ENCODE data around the gene CAPN5.

DNA sequence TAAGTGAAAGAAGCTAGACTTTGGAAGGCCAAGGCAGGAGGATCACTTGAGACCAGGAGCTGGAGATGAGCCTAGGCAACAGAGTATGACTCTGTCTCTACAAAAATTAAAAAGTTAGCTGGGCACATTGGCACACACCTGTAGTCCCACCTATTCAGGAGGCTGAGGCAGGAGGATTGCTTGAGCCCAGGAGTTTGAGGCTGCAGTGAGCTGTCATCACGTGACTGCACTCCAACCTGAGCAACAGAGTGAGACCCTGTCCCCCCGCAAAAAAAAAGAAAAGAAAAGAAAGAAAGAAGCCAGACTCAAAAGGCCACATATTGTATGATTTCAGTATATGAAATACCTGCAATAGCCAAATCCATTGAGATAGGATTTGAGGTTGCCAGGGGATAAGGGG is 7.9 kb upstream of the CAPN5 start:
- TF ChIP-seq, protein P1, sequence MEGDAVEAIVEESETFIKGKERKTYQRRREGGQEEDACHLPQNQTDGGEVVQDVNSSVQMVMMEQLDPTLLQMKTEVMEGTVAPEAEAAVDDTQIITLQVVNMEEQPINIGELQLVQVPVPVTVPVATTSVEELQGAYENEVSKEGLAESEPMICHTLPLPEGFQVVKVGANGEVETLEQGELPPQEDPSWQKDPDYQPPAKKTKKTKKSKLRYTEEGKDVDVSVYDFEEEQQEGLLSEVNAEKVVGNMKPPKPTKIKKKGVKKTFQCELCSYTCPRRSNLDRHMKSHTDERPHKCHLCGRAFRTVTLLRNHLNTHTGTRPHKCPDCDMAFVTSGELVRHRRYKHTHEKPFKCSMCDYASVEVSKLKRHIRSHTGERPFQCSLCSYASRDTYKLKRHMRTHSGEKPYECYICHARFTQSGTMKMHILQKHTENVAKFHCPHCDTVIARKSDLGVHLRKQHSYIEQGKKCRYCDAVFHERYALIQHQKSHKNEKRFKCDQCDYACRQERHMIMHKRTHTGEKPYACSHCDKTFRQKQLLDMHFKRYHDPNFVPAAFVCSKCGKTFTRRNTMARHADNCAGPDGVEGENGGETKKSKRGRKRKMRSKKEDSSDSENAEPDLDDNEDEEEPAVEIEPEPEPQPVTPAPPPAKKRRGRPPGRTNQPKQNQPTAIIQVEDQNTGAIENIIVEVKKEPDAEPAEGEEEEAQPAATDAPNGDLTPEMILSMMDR (IDR thresholded peaks at IDR 0.05) = no peak
- TF ChIP-seq POLR2A (IDR thresholded peaks at IDR 0.05) = no peak

Measured in tibial nerve (tissue), 3 donors.